HG03139 (cell line): Measurements from ENCODE around the gene LRRC75B.
"Not testable (repeated sequence)": the region's sequence is repeated elsewhere in the genome, so short reads cannot be mapped to it uniquely, and the experiment has no call there.

Source experiments
- ATAC-seq: cut with Tn5 transposase; IDR thresholded peaks from one replicate; pipeline ENCODE4 v1.9.1; 2021; ENCODE audit not compliant: unreplicated experiment

Gene LRRC75B

DNA sequence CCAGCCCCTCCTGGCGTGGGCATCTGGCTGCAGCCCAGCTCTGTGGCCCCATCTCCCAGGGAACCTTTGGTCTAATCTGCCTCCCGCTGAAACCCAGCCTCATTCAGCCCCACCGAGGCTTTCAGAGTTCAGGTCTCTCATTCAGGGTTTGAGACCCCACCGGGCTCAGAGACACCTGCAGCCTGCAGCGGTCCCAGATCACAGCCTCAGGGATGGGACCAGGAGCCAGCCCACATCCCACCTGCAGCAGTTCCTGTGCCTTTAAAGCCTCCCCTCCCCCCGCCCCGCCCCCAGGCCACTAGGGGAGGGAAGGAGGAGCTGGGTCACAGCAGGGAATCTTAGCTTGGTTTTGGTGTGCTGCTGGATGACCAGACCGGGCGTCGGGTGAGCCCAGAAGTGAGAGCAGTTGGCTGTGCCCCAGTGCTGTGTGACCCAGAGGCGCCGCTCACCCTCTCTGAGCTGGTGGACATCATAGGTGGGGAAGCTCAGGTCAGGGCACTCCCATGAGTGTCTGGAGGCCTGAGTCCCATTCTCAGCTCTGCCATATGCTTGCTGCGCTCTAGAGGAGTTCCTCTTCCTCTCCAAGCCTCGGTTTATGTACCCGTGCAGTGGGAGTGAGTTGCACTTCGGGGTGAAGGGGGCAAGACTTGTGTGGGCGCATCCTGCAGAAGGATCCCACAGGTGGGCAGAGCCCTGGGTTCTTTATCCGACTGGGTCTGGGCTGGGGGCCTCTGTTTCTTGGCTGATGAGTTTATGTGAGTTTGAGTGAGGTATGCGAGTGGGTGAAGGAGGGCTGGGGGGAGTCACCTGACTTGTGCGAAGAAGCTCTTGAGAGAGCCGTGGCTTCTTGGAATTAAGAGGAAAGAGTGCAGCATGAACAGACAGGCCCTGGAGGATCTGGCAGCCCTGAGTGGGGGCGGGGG, 10.2 kb upstream of the LRRC75B start, which contains the start of gene GGT1:
TSS of gene GGT1 (plus strand) at position 347 of the 923 bp plus-strand sequence. CDS start 7,889 bp downstream, outside the sequence.
- not testable (repeated sequence) for ATAC-seq

DNA sequence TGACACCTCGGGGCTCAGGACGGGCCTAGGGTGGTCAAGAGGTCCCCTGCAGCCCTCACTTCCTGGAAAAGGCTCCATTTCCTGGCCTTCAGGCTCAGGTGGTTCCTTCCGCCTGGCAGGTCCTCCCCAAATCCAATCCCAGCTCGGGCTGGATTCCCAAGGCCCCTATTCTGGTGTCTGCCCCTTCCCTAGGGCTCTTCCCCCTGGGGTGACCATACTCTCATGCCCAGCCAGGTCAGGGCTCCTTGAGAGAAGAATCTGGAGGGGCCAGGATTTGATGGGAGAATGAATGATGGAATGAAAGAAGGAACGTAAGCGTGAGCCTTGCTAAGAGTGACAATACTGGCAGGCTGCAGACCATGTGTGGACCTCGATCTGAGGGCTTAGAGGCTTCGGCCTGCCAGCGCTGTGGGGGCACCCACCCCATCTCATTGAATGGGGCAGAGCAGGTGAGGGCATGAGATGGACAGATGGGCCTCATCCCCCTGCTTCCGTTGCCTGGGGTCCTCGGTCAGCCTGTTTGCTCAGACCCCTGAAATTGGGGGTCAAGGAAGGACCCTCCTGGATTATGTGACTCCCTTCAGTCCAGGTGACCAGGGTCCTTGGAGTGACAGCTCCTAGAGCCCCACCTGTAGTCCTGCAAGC, 9.4 kb upstream of the LRRC75B start:
- ATAC-seq: not testable (repeated sequence)

DNA sequence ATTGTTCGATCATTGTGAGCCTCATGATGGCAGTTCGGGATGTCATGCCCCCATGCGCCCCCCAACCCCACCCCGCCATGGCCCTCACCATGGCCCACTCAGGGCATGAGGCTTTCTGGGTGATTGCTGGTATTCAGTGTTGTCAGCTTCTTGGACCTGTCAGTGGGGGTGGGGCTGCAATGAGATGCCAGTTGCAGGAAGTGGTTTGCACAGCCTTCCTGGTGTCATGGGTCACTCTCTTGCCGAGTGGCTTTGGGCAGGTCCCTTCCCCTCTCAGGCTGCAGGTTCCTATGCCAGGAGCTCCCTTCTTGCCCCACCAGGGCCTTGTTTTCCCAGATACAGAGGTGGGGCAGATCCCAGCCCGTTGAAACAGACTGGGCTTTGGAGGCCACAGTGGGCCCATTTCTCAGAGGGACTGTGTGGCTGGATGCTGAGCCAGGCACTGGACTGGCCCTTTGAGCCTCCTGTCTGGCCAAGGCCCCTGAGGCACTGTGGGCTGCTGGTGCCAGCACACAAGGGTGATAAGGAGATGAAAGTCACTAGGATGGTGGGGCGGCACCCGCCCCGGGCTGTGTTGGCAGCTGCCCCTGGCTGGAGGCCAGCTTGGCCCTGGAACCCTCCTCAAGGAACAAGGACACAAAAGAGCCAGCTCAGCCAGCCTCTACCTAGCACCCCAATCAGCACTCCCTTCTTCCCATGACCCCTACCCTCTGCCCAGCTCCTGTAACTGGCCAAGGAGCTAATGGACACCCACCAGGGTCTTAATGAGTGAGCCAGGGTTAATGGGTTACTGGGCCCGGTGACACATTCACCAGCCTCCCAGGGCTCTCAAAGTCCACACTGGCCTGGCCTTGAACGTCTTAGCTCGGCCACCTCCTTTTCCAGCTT, 8.6 kb upstream of the LRRC75B start:
- no peak for ATAC-seq

DNA sequence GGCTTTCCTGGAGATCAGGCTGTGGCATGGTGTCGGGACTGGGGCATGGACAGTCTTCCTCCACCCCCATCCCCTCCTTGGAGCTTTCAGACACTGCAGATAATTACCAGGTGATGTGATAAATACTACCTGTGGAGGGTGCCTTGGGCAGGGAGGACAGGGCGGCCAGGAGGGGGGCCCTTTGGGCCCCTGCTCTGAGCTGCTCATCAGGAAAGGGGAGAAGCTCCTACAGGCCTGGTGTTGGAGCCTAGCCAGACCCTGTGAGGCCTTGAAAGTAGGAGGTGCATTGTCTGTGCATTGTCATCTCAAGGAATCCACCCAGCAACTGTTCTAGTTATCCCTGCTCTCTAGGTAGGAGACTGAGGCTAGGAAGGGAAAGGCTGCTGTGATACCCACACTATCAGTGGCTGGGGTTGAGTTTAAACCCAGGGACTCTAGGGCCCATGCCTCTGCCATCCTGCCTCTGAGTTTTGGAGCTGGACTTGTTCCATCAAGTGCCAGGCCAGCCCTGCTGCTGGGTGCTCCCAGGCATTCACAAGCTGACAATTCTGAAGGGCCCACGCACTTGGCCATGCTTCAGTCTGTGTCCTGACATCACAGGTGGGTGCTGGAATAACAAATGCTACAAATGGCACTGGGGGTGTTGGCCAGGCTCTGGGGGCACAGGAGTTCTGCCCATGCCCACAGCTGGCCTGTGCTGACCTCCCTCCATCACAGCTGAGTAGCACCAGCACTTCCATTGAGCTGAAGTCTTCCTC, 7.3 kb upstream of the LRRC75B start:
- not testable (repeated sequence) for ATAC-seq

DNA sequence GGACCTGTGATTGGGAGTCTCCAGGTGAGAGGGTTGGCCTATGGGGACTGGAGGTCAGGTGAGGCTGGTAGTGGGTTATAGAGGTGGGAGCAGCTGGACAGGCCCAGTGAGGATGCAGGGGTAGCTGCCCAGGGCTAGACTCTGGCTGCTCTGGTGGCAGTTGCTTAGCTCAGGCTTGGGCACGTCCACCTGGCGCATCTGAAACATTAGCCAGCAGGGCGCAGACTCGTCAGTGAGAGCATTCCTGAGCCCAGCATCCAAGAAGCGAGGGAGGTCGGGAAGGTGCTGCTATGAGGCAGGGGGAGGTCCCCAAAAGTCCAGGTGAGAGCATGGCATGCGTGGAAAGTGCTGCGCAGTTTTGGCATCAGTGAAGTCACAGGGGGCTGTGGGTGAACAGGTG, 6.6 kb upstream of the LRRC75B start:
- ATAC-seq: no peak

DNA sequence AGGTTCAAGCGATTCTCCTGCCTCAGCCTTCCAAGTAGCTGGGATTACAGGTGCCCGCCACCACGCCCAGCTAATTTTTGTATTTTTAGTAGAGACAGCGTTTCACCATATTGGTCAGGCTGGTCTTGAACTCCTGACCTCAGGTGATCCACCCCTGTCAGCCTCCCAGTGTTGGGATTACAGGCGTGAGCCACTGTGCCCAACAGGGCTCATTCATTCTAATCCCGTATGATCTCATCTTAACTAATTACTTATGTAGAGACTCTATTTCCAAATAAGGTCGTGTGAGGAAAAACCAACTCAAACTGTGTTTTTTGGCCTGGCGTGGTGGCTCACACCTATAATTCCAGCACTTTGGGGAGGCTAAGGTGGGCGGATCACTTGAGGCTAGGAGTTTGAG, 4.2 kb upstream of the LRRC75B start:
- not testable (repeated sequence) for ATAC-seq

DNA sequence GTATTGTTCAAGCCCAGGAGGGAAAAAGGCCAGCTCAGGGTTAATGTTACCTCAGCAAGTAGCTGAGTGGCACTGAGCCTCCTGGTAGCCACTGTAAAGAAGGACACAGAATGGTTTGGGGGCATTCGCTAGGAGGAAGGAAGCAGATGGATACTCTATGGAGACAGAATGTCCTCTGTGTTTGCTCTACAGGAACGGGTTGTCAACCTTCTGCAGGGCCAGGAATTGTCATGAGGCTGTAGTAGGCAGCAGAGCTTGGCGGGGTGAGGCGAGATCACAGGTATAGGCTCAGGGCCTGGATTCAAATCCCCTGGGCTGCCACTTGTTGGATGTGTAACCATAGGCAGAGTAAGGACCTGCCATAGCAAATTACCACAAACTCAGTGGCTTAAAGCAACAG, 3.0 kb upstream of the LRRC75B start:
- ATAC-seq: no peak

DNA sequence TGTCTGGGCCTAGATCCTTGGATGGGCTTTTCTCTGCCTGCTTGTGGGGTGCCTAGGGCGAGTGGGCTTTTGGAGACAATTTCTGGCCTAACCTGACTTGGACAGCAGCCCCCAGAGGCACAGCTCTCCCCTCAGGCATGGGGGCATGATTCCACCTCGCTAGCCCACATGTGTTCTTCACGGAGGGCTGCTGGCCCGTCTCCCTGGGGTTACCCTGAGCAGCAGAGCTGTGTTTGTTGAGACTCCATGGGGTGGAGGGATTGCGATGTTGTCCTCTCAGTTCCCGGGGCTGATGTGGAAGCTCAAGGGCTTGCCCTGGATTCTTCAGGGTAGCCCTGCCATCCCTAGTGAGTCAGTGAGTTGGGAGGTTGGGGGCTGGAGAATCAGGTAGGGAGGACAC, 2.4 kb upstream of the LRRC75B start:
- ATAC-seq: no peak

DNA sequence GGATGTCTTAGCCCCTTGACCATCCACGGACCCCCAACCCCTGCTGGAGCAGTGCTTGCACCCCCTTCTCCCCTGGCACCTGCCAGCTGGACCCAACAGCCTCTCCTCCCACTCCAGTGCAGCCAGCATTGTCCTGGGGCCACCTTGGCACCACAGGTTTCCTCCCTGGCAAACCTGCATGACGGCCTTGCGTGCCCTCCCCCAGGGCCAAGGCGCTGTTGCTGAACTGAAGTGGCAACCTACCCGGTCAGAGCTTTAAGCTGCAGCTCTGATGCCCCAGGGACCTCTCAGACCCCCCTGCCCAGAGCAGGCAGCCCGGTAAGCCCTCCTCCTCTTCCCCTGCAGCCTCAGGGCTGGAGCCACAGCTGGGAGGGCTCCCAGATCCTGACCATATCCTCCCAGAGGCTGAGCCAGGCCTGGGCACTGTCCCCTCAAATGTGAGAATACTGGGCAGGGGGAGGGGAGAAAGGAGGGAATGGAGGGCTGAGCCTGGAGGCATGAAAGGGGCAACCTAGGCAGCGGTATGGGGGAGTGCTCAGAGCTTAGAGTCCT, 1.8 kb upstream of the LRRC75B start:
- ATAC-seq: no peak

DNA sequence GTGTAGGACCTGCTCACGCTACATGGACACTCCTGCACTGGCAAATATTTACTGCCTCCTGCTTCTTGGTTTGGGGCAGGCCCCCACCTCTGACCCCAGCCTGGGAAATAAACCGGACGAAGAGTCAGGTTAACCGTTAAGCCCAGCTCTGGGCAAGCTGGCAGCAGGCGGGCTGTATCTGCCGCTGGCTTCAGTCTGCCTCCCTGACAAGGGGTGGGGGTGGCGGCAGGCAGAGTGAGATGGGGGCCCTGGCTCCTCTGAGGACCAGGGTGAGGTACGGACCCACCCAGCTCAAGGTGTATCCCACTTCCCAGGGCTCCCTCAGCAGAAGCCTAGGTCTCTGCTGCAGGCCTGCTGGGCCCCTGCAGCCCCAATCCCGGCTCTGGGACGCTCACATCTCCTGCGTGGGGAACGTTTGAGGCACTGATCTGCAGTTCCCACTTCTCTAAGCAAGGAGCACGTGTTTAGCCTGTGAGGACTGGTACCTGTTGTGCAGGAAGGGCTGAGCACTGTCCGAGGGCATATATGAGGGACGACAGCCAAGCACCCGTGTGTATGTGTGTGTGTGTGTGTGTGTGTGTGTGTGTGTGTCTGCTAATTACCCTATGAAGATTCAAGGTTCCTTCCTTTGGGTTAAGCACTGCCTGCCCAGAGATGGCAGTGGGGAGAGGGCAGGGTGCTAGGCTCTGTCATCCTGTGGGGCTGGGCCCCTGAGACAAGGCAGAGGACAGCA, 1.1 kb upstream of the LRRC75B start:
- no peak for ATAC-seq

DNA sequence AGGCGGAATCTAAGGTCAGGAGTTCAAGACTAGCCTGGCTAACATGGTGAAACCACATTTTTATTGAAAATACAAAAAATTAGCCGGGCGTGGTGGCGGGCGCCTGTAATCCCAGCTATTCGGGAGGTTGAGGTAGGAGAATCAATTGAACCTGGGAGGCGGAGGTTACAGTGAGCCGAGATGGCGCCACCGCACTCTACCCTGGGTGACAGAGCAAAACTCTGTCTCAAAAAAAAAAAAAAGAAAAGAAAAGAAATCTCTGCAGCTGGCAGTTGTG, 624 bp upstream of the LRRC75B start:
- ATAC-seq: not testable (repeated sequence)

DNA sequence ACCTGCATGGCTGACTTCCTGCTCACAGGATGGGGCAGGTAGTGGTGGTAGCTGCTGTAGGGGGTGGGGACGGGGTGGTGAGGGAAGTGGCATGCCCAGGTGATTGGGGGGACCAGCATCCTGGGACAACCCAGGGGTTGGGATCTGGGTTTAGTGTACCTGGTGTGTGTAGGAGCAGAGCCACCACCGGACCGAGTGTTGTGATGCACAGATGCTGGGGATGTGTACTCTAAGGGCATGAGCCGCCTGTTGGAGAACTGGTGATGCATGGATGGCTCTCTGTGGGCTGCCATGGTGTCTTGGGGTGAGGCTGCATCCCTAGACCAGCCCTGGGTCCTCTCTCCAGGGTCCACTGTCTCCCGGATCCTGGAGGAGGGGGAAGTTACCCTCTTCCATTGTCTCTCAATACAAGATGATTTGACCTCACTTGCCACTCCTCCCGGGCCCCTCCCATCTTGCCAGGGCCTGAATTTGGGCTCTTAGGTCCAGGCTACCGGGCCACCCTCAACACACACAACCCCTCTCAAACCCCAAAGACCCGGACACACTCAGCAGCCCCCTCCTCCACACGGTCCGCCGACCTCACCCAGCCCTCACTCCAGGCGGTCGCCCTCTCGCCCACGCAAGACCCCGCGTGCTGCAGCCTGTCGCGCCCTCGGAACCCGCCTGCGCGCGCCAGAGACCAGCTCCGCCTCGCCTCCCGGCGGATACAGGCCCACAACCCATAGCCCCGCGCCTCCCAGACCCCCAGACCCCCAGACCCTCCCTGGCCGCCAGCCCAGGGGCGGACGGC, 619 bp downstream of the LRRC75B start:
- ATAC-seq: no peak

DNA sequence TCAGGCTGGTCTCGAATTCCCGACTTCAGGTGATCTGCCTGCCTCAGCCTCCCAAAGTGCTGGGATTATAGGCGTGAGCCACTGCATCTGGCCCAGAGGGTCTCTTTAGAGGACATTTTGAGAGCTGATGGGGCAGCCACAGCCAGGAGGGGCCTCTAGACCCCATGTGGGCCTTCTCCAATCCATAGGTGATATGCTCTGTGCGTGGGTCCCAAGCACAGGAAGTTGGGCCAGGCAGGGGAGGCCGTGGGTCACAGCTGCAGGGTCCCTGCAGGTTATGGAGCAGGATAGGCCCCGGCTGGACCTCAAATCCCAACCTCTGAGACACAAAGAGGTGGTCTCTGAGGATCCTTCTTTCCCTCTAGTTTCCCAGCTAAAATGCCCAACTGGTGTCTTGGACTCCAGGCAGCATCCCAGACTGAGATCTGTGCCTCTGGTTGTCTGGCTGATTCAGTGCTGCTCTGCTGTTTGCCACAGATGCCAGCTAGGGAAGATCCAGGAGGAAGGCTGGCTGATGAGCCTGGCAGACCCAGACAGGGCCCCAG, 1.5 kb downstream of the LRRC75B start:
- ATAC-seq: no peak

DNA sequence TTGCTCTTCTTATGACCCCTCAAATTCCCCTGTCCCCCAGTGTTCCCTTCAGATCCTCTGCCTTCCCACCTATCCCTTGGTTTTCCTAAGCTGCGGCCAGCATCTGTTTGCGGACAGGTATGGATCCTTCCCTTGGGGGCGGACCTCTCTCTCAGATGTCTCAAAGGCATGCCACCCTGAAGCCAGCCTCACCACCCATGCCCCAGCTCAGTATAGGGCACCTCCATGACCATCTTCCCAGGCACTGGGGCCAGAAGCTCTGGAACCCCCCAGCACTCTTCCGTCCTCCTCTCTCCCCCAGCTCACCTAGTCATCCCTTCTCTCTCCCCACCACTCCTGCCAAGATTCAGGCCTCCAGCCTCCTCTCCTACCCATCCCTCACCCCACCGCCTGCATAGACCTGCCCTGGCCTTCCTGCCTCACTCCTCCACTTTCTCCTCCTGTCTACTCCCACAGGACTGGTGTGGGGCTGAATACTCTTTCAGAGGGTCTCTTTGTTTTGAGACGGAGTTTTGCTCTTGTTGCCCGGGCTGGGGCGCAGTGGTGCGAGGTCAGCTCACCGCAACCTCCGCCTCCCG, 2.2 kb downstream of the LRRC75B start:
- ATAC-seq: no peak

DNA sequence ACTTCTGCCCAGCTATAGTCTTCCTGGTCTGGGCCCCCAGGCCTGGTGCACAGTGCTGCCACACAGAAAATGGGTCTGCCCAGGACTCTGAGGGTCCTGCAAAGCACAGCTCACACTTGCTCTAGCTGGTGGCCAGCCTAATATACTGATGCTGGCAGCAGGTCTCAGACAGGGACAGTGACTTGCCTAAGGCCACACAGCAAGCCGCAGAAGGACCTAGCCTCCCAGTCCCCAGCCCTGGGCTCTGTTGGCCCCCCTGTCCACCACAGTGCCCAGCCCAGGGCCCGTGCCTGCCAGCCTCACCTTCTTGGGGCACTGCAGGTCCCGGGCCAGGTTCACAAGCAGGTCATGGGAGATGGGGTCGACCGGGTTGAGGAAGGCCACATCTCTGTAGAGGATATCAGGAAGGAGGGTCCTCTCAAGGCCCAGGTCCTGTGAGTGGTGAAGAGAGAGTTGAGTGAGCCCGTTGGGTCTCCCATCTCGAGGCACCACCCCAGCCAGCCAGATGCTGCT, 3.3 kb downstream of the LRRC75B start:
- no peak for ATAC-seq

DNA sequence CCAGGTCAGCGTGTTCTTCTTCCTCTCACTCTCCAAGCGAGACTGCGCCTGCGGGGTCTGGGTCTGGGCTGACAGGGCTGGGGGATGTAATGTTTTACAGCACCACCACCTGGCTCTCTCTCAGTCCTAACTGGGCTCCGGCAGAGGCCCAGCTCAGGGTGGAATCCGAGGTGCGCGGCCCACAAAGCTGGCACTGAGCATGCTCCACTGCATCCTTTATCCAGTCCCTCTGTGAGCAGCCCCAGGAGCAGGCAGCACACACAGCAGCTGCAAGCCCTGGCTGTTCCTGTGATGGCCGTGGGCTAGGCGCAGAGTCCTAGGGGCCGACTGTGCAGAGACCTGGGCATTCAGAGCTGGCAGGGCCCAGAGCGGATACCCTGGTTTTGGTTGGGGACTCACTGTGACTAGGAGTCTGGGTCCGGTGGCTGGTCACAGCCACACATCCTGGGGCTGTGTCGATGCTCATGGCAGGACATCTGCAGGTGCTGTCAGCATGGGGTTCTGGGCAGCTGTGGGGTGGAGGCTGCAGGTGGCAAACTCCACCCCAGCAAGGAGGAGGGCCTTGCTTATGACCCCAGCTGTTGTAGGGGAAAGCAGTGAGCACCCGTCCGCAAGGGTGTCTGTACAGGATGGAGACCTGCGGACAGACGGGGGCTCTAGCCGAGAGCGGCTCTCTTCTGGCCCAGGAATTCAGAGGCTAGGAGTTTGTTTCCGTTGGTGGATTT, 4.0 kb downstream of the LRRC75B start:
- ATAC-seq: no peak

DNA sequence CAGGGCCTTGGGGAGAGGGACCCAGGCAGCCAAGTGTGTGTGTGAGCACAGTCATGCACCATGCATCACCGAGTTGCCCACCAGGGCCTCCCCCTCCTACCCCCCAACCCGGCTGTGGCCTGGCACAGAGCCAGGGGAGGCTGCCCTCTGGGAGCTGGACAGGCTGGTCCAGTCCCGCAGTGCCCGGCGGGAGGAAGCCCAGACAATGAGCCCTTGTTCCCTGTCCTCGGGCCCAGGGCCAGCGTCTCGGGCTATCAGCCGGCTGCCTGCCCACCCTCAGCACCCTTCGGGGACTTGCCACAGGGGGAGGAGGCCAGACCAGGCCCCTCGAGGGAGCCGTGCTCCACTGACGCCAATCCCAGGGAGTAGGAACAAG, 4.5 kb downstream of the LRRC75B start:
- ATAC-seq: no peak

DNA sequence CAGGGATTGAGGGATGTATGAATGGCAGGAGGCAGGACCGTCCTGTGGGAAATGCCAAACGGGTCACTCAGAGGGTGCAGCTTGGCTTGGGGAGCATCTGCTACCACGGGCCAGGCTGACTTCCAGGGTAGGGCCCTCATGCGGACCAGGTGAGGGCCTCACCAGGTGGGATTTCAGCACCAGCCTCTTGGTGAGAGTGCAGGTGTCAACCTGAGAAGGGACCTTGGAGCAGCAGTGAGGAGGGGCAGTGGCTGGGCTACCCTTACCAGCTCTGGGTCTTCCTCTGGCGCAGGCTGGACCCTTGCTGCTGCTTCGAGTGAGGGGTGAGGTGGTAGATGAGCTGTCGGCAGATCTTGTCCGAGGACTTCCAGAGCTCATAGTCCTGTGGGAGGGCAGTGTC, 4.9 kb downstream of the LRRC75B start:
- ATAC-seq: no peak
